NB4 (cell line): ENCODE data around the gene MYD88.

Experiments used
- MYC ChIP-seq: IDR thresholded peaks from 2 replicates; pipeline ENCODE4 v1.6.1; 2011; ENCODE audit warnings: low read depth, low read length
- POLR2A ChIP-seq: IDR thresholded peaks from 2 replicates; pipeline ENCODE4 v1.6.1; 2011; ENCODE audit warnings: mild to moderate bottlenecking; ENCODE audit not compliant: insufficient read length; ENCODE audit errors: extremely low read depth
- TF ChIP-seq, protein P1 (sequence below): IDR thresholded peaks from one replicate; pipeline ENCODE4 v1.5.1; 2012; ENCODE audit warnings: low read depth, low read length

DNA sequence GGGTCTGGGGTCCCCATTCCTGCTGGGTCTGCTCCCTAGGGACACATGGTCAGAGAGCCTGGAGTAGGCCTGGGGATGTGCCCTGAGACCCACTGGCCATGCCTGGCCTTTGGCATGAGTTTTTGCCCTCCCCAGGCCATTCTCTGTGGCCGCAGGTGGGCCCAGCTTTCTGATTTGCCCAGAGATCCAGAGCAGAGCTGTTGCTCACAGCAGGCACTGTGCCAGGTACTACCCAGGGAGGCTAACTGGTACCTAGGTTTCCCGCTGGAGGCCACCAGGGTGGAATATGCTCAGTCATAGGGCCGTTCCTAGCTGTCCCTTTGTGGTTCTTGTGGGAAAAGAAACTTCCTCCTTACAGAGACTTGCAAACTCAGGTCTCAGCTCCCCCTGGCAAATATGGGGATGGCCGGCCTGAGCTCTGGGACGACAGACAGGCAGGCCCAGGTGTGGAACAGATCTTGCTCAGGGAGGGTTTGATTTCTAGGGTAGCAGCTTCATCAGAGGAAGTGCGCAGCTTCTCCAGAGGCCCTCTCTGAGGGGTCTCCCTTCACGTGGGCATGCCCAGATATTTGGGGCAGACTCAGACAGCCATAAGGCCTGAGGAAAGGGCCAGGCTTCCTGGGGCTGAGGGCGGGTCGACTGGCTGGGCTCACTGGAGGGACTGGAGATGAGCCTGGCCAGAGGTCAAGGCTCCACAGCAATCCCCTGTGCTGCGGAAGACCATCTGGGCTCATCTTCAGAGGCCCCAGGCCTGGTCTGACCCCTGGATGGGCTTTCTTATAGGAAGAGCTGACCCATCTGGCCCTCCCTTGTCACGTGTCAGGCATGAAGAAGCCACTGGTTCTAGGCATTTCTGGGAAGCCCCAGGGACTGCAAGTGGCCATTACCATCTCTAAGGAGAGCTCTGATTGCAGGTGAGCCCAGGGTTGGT is 29.5 kb upstream of the MYD88 start:
- TF ChIP-seq MYC: no peak
- TF ChIP-seq, protein P1, sequence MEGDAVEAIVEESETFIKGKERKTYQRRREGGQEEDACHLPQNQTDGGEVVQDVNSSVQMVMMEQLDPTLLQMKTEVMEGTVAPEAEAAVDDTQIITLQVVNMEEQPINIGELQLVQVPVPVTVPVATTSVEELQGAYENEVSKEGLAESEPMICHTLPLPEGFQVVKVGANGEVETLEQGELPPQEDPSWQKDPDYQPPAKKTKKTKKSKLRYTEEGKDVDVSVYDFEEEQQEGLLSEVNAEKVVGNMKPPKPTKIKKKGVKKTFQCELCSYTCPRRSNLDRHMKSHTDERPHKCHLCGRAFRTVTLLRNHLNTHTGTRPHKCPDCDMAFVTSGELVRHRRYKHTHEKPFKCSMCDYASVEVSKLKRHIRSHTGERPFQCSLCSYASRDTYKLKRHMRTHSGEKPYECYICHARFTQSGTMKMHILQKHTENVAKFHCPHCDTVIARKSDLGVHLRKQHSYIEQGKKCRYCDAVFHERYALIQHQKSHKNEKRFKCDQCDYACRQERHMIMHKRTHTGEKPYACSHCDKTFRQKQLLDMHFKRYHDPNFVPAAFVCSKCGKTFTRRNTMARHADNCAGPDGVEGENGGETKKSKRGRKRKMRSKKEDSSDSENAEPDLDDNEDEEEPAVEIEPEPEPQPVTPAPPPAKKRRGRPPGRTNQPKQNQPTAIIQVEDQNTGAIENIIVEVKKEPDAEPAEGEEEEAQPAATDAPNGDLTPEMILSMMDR: no peak
- no peak for TF ChIP-seq POLR2A
